GM18909 (cell line): ENCODE results near the gene CYRIA.

Experiments used
- ATAC-seq: cut with Tn5 transposase; IDR thresholded peaks from one replicate; pipeline ENCODE4 v1.9.1; 2021; ENCODE audit warnings: mild to moderate bottlenecking; ENCODE audit not compliant: unreplicated experiment, poor library complexity

The CYRIA gene

DNA sequence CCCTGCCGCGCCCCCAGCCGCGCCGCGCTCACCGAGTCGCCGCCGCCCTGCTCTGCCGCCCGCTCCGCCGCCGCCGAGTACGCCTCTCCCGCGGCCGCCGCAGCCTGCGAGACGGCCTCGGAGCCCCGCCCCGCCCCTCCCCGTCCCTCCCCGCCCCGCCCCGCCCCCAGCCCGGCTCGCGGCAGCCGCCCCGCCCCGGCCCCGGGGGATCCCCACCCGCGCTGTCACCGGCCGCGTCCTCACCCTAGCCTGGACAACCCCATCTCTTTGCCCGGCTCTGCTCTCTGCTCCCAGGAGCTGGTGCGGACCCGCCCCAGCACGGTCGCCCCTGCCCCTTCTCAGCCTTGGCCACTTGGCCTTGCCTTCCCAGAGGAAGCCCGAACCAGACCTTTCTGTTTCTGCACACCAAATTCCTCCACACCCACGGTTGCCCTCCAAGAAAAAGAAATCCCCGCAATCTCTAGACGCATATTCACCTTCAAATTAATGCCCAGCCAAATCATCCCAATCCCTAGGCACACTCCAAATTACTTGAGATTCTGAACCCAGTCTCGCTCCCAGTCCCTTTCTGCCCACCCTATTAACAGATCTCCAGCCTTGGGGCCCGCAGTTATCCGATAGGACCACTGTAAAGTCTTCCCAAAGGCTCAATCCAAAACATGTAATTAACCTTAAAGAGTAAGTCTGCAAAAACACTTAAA is at the start of gene CYRIA:
Gene CYRIA (minus strand): TSS at position 87 of the 701 bp plus-strand sequence. CDS start 77,715 bp downstream, outside the sequence.
- peak; percentile 63 for ATAC-seq

DNA sequence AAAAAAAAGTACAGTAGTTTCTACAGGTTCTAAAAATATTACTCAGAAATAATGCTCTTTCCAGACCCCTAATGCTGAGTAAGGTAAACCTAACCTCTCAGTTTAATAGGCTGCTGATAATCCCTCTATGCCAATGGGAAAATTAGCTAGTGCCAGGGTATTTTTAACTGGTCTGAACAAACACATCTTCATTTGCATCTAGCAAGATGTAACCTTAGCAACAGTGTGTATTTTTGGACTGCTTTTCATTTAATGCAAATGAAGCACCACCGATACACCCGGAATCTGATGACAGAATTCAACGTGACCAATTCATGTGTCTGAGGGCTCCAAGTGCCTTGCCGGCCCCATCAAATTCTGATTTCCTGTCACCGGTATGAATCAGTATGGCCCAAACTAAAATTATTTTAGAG is 47.4 kb upstream of the CYRIA start:
- no peak for ATAC-seq

- ATAC-seq = no peak
Observed at GRCh38 chr2:16709769-16710168, 44.1 kb upstream of the CYRIA start.

GRCh38 chr2:16708173-16708572 is 42.5 kb upstream of the CYRIA start:
- ATAC-seq = no peak

GRCh38 chr2:16707014-16707623 is 41.5 kb upstream of the CYRIA start:
- no peak for ATAC-seq

DNA sequence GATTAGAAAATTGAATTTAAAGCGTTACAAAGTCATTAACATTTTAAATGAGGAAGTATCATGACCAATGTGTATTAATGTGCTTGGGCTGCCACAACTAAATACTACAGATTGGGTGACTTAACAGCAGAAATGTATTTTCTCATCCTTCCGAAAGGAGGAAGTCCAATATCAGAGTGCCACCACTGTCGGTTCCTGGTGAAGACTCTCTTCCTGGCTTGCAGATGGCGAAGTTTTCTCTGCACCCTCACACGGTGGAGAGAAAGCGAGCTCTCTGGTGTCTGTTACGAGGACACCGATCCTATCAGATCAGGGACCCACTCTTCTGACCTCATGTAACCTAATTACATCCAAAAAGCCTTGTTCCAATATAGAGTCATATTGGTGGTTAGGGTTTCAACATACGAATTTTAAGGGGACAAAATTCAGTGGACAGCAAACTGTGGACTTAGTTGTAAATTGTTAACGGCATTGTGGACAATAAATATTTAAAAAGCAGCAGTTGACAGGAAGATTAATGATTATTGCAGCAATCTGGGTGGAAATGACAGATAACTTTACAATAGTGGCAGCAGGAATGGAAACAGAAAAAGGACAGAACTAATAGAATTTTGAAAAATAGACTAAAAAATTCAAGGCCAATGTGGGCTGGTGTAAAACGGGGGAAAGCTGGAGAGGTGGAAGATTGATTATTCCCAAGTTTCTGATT is 35.1 kb upstream of the CYRIA start:
- no peak for ATAC-seq

DNA sequence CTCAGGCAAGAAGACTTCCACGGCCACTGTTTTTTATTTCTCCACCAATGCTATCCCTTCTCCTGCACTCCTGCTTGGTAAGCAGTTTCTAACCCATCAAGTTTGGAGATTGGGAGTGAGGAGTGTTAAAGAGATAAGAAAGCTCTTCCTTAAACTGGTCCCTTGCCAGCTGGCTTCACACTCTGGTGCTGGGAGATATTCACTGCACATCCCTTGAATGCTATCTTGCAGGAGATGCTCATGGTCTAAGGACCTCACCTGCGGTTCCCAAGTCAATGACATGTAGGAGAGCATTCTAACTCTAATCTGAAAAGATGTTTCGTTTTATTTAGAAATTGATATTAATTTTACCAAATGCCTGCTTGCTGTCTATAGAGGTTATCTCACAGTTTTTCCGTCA is 28.2 kb upstream of the CYRIA start:
- ATAC-seq = no peak

DNA sequence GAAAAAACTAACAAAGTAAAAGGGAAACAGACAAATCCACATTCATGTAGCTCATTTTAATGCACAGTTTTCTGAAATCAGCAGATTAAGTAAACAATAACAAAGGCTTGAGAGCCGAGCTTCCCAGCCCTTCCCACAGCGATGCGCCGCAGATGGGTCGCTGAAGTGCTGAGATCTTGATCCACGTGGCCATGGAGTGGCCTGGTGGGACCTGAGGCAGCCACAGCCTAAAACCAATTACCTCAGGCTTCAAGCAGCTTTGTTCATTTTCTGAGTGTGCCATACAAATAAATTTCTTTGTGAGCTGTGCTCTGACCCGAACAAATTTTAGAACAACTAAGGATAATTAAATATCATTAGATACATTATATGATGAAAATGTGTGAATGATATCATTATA is 25.6 kb upstream of the CYRIA start:
- no peak for ATAC-seq

GRCh38 chr2:16687955-16688354 is 22.3 kb upstream of the CYRIA start:
- no peak for ATAC-seq

DNA sequence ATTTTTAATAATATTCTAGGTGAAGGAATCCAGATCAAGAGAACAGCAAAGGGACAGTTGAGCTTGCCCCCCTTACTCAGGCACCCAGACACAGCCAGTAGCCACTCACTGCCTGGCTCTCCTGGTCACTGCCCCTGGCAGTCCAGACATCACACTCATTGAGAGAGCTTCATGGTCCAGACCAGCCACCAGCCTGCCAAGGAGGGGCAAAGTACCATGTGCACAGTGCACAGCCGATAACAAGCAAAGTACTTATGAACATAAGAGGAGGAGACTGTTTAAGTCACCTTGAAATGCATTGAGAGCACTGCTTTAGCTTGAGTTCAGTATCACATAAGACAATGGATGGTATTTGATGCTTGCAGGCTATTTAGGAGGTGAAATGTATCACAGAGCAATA is 21.6 kb upstream of the CYRIA start:
- no peak for ATAC-seq

DNA sequence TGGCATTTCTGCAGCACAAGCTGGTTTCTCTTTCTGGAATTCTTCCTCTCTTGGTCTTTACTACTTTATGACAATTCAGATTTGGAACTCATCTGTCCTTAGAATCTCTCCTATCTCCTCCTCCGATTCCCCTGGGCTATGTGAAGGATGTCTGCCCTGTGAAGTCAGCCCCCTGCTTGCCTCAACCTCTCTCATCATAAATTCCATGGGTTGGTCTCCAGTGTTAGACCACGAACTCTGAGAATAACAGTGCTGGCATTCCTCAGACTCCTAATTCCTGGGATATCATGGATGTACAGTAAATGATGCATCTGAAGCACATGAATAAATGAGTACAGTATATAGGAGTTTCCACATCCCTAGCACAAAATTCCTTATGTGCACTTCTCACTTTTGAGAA is 21.0 kb upstream of the CYRIA start:
- ATAC-seq = no peak

DNA sequence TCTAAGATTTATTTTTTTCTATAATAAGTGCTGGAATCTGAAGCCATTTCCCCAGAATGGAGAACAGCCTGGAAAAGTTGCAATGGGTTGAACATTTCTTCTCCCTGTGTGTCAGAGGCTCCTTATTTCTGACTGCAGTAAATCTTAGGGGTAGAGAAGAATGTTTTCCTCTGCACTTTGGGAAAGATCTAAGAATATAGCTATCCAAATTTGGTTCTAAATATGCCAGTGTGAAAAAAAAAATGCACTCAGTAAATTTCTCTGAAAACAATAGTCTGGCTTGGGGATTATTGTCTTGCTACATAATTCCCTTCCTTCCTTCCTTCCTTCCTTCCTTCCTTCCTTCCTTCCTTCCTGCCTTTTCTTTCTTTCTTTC is 19.7 kb upstream of the CYRIA start:
- ATAC-seq = no peak

GRCh38 chr2:16684676-16685339 is 19.2 kb upstream of the CYRIA start:
- ATAC-seq = no peak

DNA sequence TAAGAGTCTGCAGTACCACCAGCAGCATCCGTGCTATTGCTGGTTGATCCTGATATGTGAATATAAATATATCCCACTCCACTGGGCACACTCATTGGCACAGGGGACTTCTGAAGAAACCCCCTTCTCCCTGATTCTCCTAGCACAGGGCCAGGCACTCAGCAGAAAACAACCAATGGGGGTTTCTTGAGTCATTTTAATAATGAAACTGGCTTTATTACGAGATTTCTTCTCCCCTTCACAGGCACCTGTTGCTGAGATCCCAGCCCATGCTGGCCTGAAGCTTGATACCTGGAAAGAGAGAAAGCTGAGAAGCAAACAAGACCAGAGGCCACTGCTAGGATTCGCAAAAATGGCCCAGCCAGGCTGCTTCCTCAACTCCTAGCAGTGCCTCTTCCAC is 17.9 kb upstream of the CYRIA start:
- no peak for ATAC-seq

GRCh38 chr2:16682431-16683118 is 16.9 kb upstream of the CYRIA start:
- ATAC-seq = no peak

DNA sequence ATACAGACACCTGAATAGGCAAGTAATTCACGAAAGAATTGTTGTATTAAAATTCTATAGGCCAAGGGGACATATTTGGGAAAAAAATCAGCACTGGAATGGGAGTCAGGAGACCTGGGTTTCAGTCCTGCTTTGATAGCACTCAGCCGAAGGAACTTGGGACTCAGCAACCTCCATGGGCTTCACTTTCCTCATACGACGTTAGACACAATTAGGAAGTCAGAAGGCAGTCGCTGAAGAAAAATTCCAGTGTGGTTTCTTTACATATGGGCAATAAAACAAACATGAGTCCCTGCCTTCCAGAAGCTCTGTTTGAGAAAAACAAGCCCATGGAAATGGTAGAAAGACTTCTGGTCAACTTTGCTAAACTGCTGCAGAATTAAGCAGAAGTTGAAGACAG is 15.1 kb upstream of the CYRIA start:
- no peak for ATAC-seq

DNA sequence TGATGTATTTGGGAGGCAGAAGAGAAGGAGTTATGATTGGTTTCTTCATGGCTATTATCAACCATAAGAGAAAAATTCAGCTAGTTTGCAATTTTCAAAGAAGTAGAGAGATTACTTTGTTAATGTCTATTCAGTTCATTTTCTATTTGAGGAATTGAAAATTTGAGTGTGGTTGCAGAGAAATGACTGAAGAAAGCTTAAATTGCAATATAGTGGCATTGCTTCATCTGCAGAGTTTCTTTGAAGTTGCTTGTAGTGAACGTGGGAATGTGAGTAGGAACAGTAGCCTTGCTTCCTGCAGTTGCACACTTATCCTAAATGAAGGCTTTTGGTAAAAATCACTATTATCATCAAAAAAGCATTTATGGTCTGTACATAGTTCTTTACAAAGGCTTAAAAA is 14.7 kb upstream of the CYRIA start:
- no peak for ATAC-seq

DNA sequence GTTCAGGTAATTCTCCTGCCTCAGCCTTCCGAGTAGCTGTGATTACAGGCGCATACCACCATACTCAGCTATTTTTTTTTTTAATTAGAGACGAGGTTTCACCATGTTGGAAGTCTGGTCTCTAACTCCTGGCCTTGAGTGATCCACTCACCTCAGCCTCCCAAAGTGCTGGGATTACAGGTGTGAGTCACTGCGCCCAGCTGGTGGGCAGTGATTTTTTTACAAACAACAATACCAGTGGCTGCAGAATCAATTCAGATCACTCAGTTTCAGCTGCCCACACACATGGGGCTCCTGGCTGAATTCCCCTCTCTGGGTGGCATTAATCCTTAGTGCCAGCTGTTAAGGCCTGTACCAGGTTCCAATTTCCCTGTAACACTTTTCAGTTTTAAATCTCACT is 13.3 kb upstream of the CYRIA start:
- no peak for ATAC-seq

- ATAC-seq = no peak
Observed at GRCh38 chr2:16677875-16678274, 12.2 kb upstream of the CYRIA start.

GRCh38 chr2:16675781-16676180 is 10.1 kb upstream of the CYRIA start:
- no peak for ATAC-seq

DNA sequence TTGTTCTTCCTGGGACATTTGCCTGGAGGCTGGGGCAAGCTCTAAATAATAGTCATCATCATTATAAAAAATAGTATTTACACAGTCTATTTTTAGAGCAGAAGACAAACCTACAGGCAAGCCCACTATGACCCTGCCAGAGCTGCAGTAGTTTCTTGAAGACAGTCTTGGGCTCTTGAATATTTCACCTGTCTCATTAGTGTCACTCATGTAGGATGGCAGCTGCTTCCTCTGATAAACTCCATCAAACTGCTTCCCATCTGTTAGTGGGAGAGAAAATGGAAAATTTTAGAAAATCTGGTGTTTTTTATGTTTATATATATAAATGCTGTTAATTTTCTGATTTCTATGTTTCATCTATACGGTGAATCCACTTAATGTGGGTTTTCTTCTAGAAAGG is 8.5 kb upstream of the CYRIA start:
- ATAC-seq = no peak
